PC-9 (cell line): ENCODE data around the gene CD80. TPM values are rescaled to one million over a fixed set of nuclear protein-coding genes. Genes with fewer than 3 reads are reported as not detected.
"Not testable (repeated sequence)": the region's sequence is repeated elsewhere in the genome, so short reads cannot be mapped to it uniquely, and the experiment has no call there.

Experiments
- BruUV-seq: library from RNA; stranded (reverse); fragments of 400-500 nt; replicated peaks from 2 replicates; lab custom pipeline; 2021; lab: Mats Ljungman, UMichigan
- CTCF ChIA-PET: fragments of 300-600 bp; sonication (Branson Sonifier 250); formaldehyde crosslinking; loops from one replicate; lab custom pipeline; 2022; ENCODE audit warnings: antibody characterized with exemption; lab: Charles Lee
- POLR2A ChIA-PET: fragments of 300-600 bp; sonication (Branson Sonifier 250); formaldehyde crosslinking; loops from one replicate; lab custom pipeline; 2022; ENCODE audit warnings: antibody characterized with exemption; ENCODE audit not compliant: unreplicated experiment; lab: Charles Lee
- DNase-seq, 2 experiments: peaks; one replicate each; pipeline versions ENCODE4 v3.0.0 to v3.0.0-alpha.2; 2015 to 2022; ENCODE audit warnings: mixed read lengths in 1 of 2
- H2AFZ ChIP-seq: fragments of 200-600 bp; sonication (generic); 2 replicates; pipeline ENCODE4 v1.8.1; 2017; ENCODE audit warnings: antibody characterized with exemption
- H3F3A ChIP-seq: fragments of 200-600 bp; sonication (generic); 2 replicates; pipeline ENCODE4 v1.8.1; 2017; ENCODE audit warnings: antibody characterized with exemption, mild to moderate bottlenecking, low read depth; ENCODE audit not compliant: insufficient read depth
- H3K27ac ChIP-seq: fragments of 200-600 bp; sonication (generic); 2 replicates; pipeline ENCODE4 v1.6.1; 2016; ENCODE audit warnings: mixed run types
- H3K27me3 ChIP-seq: fragments of 200-600 bp; sonication (generic); 2 replicates; pipeline ENCODE4 v1.6.1; 2016; ENCODE audit warnings: low read depth, mixed run types; ENCODE audit not compliant: insufficient read depth
- H3K36me3 ChIP-seq: fragments of 200-600 bp; sonication (generic); 2 replicates; pipeline ENCODE4 v1.6.1; 2016; ENCODE audit warnings: low read depth, mixed run types
- H3K4me1 ChIP-seq: fragments of 200-600 bp; sonication (generic); replicated peaks from 2 replicates; pipeline ENCODE4 v1.6.1; 2016; ENCODE audit warnings: mixed run types; ENCODE audit not compliant: insufficient read depth
- H3K4me2 ChIP-seq: fragments of 200-600 bp; sonication (generic); 2 replicates; pipeline ENCODE4 v1.6.1; 2017; ENCODE audit warnings: mixed run types
- H3K4me3 ChIP-seq: fragments of 200-600 bp; sonication (generic); 2 replicates; pipeline ENCODE4 v1.6.1; 2016; ENCODE audit warnings: mixed run types
- H3K79me2 ChIP-seq: fragments of 200-600 bp; sonication (generic); 2 replicates; pipeline ENCODE4 v1.6.1; 2017; ENCODE audit warnings: low read depth, mixed run types
- H3K9me2 ChIP-seq: fragments of 200-600 bp; sonication (generic); 2 replicates; pipeline ENCODE4 v1.8.1; 2017; ENCODE audit warnings: mild to moderate bottlenecking; ENCODE audit not compliant: insufficient read depth
- H3K9me3 ChIP-seq: fragments of 200-600 bp; sonication (generic); 2 replicates; pipeline ENCODE4 v1.8.1; 2016; ENCODE audit warnings: low read depth; ENCODE audit not compliant: insufficient read depth
- H4K20me1 ChIP-seq: fragments of 200-600 bp; sonication (generic); 2 replicates; pipeline ENCODE4 v1.8.1; 2017; ENCODE audit not compliant: insufficient read depth
- CTCF ChIP-seq: fragments of 200-600 bp; sonication (generic); conservative IDR thresholded peaks from 2 replicates; pipeline ENCODE4 v1.6.1; 2017; ENCODE audit warnings: mixed run types, antibody characterized with exemption, mild to moderate bottlenecking, moderate library complexity
- EZH2 ChIP-seq: fragments of 200-600 bp; sonication (generic); IDR thresholded peaks from 2 replicates; pipeline ENCODE4 v1.8.0; 2017; ENCODE audit warnings: antibody characterized with exemption, low read depth
- intact Hi-C: fragments of 100-400 bp; cut with micrococcal nuclease; formaldehyde crosslinking; loops from one replicate; pipeline ENCODE4 v1.10.0; 2022; ENCODE audit not compliant: unreplicated experiment
- total RNA-seq: library from RNA; stranded (reverse); gene quantifications from 2 replicates; pipeline ENCODE4 v1.2.3, GENCODE V29; 2021

Gene CD80
- total RNA-seq, 1 experiment from 2014 or later = not detected

DNA sequence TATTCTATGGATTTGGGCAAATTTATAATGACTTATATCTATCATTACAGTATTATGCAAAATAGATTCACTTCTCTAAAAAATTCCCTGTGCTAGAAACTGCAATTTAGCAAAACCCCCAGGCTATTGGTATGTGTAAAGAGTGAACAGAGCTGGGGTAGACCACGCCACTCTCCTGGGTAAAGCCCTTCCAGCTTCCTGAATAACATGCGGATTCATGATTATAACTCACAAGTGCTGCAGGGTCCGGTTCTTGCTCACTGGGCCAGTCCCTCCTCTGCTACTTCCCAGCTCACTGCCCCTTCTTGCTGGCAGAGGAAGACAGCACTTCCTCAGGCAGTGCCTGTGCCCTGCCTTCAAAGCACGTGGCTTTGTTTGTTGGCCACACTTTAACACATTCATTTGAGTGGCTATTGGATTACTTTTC is 4.1 kb downstream of the CD80 start:
- Histone ChIP-seq H3K4me1 (no peaks in the 10 kb centered on the region), H3K27me3 (no peaks in the 10 kb centered on the region), H3K4me2 (no peak overlapping the region), H2AFZ (no peak overlapping the region), H3K9me3 (no peaks in the 10 kb centered on the region), H3F3A (no peaks in the 10 kb centered on the region), H3K27ac (no peak overlapping the region), H3K4me3 (no peak overlapping the region), H3K9me2 (no peaks in the 10 kb centered on the region), H3K36me3 (no peaks in the 10 kb centered on the region), H4K20me1 (no peaks in the 10 kb centered on the region), H3K79me2 (no peaks in the 10 kb centered on the region)
- DNase-seq = no peak
- ChIA-PET CTCF (no interaction called here), POLR2A (no interaction called here)
- TF ChIP-seq CTCF = no peak
- no peak for TF ChIP-seq EZH2
- intact Hi-C loops = no loop called here
- BruUV-seq = no TSS peak

- Histone ChIP-seq H4K20me1 (no peaks in the 10 kb centered on the region), H3K27me3 (no peaks in the 10 kb centered on the region), H3K4me1 (no peaks in the 10 kb centered on the region), H3K36me3 (no peaks in the 10 kb centered on the region), H3K27ac (no peak overlapping the region), H3K4me2 (no peak overlapping the region), H2AFZ (no peak overlapping the region), H3F3A (no peaks in the 10 kb centered on the region), H3K9me3 (no peaks in the 10 kb centered on the region), H3K79me2 (no peaks in the 10 kb centered on the region), H3K4me3 (no peak overlapping the region), H3K9me2 (no peaks in the 10 kb centered on the region)
- intact Hi-C loops = no loop called here
- POLR2A ChIA-PET = no interaction called here
- BruUV-seq = no TSS peak
- CTCF ChIA-PET = interaction anchor here (0.6 kb wide), 1 partner anchor 335 kb away, joined by 3 read pairs; no protein-coding TSS in a partner anchor
- TF ChIP-seq CTCF (no peak), EZH2 (no peak)
- DNase-seq = no peak
These were observed 5.5 kb downstream of the CD80 start for GRCh38 chr3:119553823-119554415.

DNA sequence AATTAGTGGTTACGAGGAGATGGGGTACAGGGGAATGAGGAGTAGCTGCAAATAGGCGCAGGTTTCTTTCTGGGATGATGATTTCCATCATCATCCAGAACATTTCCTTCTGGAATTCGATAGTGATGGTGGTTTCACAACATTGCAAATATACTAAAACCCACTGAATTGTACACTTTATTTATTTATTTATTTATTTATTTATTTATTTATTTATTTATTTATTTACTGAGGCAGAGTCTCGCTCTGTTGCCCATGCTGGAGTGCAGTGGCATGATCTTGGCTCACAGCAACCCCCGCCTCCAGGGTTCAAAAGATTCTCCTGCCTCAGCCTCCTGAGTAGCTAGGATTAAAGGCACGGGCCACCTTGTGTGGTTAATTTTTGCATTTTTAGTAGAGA is 6.5 kb downstream of the CD80 start:
- CTCF ChIA-PET, H3F3A ChIP-seq, H4K20me1 ChIP-seq, H2AFZ ChIP-seq, H3K9me3 ChIP-seq, H3K79me2 ChIP-seq, H3K27ac ChIP-seq, H3K9me2 ChIP-seq, H3K4me1 ChIP-seq, H3K4me3 ChIP-seq, H3K4me2 ChIP-seq, H3K36me3 ChIP-seq, POLR2A ChIA-PET, DNase-seq, BruUV-seq, intact Hi-C loops, H3K27me3 ChIP-seq: not testable (repeated sequence)

- Histone ChIP-seq H3K27me3 (no peaks in the 10 kb centered on the region), H3F3A (no peaks in the 10 kb centered on the region), H3K27ac (no peak overlapping the region), H3K4me2 (no peak overlapping the region), H3K4me1 (no peaks in the 10 kb centered on the region), H4K20me1 (no peaks in the 10 kb centered on the region), H2AFZ (no peak overlapping the region), H3K9me2 (no peaks in the 10 kb centered on the region), H3K9me3 (no peaks in the 10 kb centered on the region), H3K79me2 (no peaks in the 10 kb centered on the region), H3K36me3 (no peaks in the 10 kb centered on the region), H3K4me3 (no peak overlapping the region)
- ChIA-PET POLR2A (no interaction called here), CTCF (no interaction called here)
- intact Hi-C loops = no loop called here
- no peak for DNase-seq
- BruUV-seq = no TSS peak
- TF ChIP-seq CTCF (no peak), EZH2 (no peak)
These were observed 7.8 kb downstream of the CD80 start for GRCh38 chr3:119551598-119551997.
